Glomerular visceral epithelial cell (primary cell): ENCODE measurements around the gene QKI.
"Not testable (repeated sequence)": the region's sequence is repeated elsewhere in the genome, so short reads cannot be mapped to it uniquely, and the experiment has no call there.

Source experiments
- DNase-seq: peaks from one replicate; pipeline ENCODE4 v3.0.0-alpha.2; 2016; ENCODE audit errors: extremely low spot score

The QKI gene

GRCh38 chr6:163439997-163440396 lies 25.5 kb downstream of the QKI start:
- DNase-seq: no peak

- DNase-seq: no peak
These were observed 27.8 kb downstream of the QKI start for GRCh38 chr6:163442336-163442735.

- no peak for DNase-seq
These were observed 29.6 kb downstream of the QKI start for GRCh38 chr6:163444077-163444476.

GRCh38 chr6:163446549-163446948 lies 32.0 kb downstream of the QKI start:
- DNase-seq: no peak

- no peak for DNase-seq
These were observed 34.6 kb downstream of the QKI start for GRCh38 chr6:163449076-163449475.

- DNase-seq: no peak
These were observed 39.9 kb downstream of the QKI start for GRCh38 chr6:163454425-163454824.

- DNase-seq: peak; percentile 32
These were observed 41.0 kb downstream of the QKI start for GRCh38 chr6:163455552-163455951.

GRCh38 chr6:163457637-163458561 lies 43.4 kb downstream of the QKI start:
- peak; percentile 76 for DNase-seq

GRCh38 chr6:163459007-163459406 lies 44.5 kb downstream of the QKI start:
- DNase-seq: no peak

- peak; percentile 56 for DNase-seq
These were observed 45.0 kb downstream of the QKI start for GRCh38 chr6:163459536-163459935.

GRCh38 chr6:163460307-163460782 lies 45.8 kb downstream of the QKI start:
- no peak for DNase-seq

- no peak for DNase-seq
These were observed 47.2 kb downstream of the QKI start for GRCh38 chr6:163461696-163462095.

- no peak for DNase-seq
These were observed 48.7 kb downstream of the QKI start for GRCh38 chr6:163463180-163463579.

- DNase-seq: no peak
These were observed 49.3 kb downstream of the QKI start for GRCh38 chr6:163463795-163464194.

GRCh38 chr6:163466839-163467390 lies 52.4 kb downstream of the QKI start:
- DNase-seq: no peak

GRCh38 chr6:163468738-163469137 lies 54.2 kb downstream of the QKI start:
- no peak for DNase-seq

GRCh38 chr6:163469459-163469985 lies 55.0 kb downstream of the QKI start:
- no peak for DNase-seq

GRCh38 chr6:163470611-163471010 lies 56.1 kb downstream of the QKI start:
- DNase-seq: no peak

- DNase-seq: no peak
These were observed 60.1 kb downstream of the QKI start for GRCh38 chr6:163474581-163474980.

- not testable (repeated sequence) for DNase-seq
These were observed 62.4 kb downstream of the QKI start for GRCh38 chr6:163476946-163477345.

- DNase-seq: no peak
These were observed 68.6 kb downstream of the QKI start for GRCh38 chr6:163483107-163483506.

GRCh38 chr6:163485388-163485851 lies 70.9 kb downstream of the QKI start:
- no peak for DNase-seq

GRCh38 chr6:163486821-163487220 lies 72.3 kb downstream of the QKI start:
- DNase-seq: no peak
